ENCODE results near the gene UQCC3.
"Not testable (repeated sequence)": the region's sequence is repeated elsewhere in the genome, so short reads cannot be mapped to it uniquely, and the experiment has no call there.

Gene UQCC3

GRCh38 chr11:62665599-62666258, 5.7 kb upstream of the UQCC3 start:
- no peak for DNase-seq (ENCODE audit: low spot score)

- DNase-seq (ENCODE audit: low spot score) = no peak
Measured at GRCh38 chr11:62666259-62666926, 5.1 kb upstream of the UQCC3 start.

- DNase-seq (ENCODE audit: low spot score) = no peak
Measured at GRCh38 chr11:62667460-62667859, 4.0 kb upstream of the UQCC3 start.

GRCh38 chr11:62669420-62670161, 1.9 kb upstream of the UQCC3 start:
- no peak for DNase-seq (ENCODE audit: low spot score)

GRCh38 chr11:62671236-62671607, 251 bp upstream of the UQCC3 start:
- DNase-seq (ENCODE audit: low spot score) = no peak

- DNase-seq (ENCODE audit: low spot score) = no peak
Measured at GRCh38 chr11:62673196-62673525, 1.7 kb downstream of the UQCC3 start.

GRCh38 chr11:62675415-62675814, 3.9 kb downstream of the UQCC3 start:
- DNase-seq (ENCODE audit: low spot score) = not testable (repeated sequence)

GRCh38 chr11:62676698-62677097, 5.2 kb downstream of the UQCC3 start:
- no peak for DNase-seq (ENCODE audit: low spot score)

- DNase-seq (ENCODE audit: low spot score) = no peak
Measured at GRCh38 chr11:62677156-62677555, 5.7 kb downstream of the UQCC3 start.

GRCh38 chr11:62677714-62678113, 6.2 kb downstream of the UQCC3 start:
- no peak for DNase-seq (ENCODE audit: low spot score)

- DNase-seq (ENCODE audit: low spot score) = no peak
Measured at GRCh38 chr11:62678433-62678769, 6.9 kb downstream of the UQCC3 start.

- peak; percentile 85 for DNase-seq (ENCODE audit: low spot score)
Measured at GRCh38 chr11:62678770-62679696, 7.6 kb downstream of the UQCC3 start, which contains the start of gene UBXN1. UBXN1 (minus strand) TSS chr11:62679073; CDS start chr11:62678923, 150 bp downstream.

- no peak for DNase-seq (ENCODE audit: low spot score)
Measured at GRCh38 chr11:62680825-62681240, 9.4 kb downstream of the UQCC3 start.

GRCh38 chr11:62682518-62682917, 11.0 kb downstream of the UQCC3 start:
- no peak for DNase-seq (ENCODE audit: low spot score)

GRCh38 chr11:62687508-62688396, 16.3 kb downstream of the UQCC3 start:
- no peak for DNase-seq (ENCODE audit: low spot score)

GRCh38 chr11:62688491-62688890, 17.0 kb downstream of the UQCC3 start:
- no peak for DNase-seq (ENCODE audit: low spot score)

GRCh38 chr11:62689421-62690183, 18.1 kb downstream of the UQCC3 start, which contains the start of gene LRRN4CL:
LRRN4CL (minus strand) TSS chr11:62689530; CDS start chr11:62688508, 1,022 bp downstream.
- DNase-seq (ENCODE audit: low spot score) = no peak

GRCh38 chr11:62693624-62694023, 22.2 kb downstream of the UQCC3 start:
- not testable (repeated sequence) for DNase-seq (ENCODE audit: low spot score)

GRCh38 chr11:62694455-62695167, 23.1 kb downstream of the UQCC3 start:
- DNase-seq (ENCODE audit: low spot score) = peak; percentile 77

GRCh38 chr11:62702246-62702645, 30.8 kb downstream of the UQCC3 start:
- no peak for DNase-seq (ENCODE audit: low spot score)
